ENCODE measurements around the gene ADGRF3.

Gene ADGRF3

DNA sequence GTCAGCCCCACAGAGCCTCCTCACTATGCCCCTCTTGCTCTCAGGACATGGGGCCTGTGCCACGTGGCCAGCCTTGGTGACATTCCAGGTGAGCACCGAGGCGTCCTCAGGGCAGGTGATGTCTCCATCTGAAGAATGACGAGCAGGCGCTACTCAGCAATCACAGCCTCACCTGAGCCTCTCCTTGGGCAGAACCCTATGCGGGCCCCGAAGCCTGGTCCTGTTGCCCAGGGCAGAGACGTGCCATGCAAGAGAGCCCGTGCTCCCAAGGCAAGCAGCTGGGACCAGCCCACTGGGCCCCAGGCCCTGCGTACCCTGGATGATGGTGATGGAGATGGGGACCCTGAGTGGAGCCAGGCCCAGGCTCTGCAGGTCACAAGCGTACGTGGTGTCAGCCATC is 33.1 kb downstream of the ADGRF3 start:
- TF ChIP-seq EZH2 (IDR thresholded peaks at IDR 0.05; ENCODE audit: borderline replicate concordance, low read length) (no peak), CTCF (IDR thresholded peaks at IDR 0.05; ENCODE audit: low read length) (no peak)
- H3K4me3 ChIP-seq (ENCODE audit: low read depth, low read length, poor library complexity, severe bottlenecking) = no peak overlapping the region
- no peaks in the 10 kb centered on the region for H3K9me2 ChIP-seq (ENCODE audit: low read depth, low read length)
- H3K4me2 ChIP-seq (ENCODE audit: low read length) = no peak overlapping the region
- H3K9me3 ChIP-seq (ENCODE audit: low read length) = no peaks in the 10 kb centered on the region
- H4K20me1 ChIP-seq (ENCODE audit: insufficient read depth, low read length) = no peaks in the 10 kb centered on the region
- H3F3A ChIP-seq (ENCODE audit: insufficient read depth, low read length) = no peaks in the 10 kb centered on the region
- no peak overlapping the region for H3K27ac ChIP-seq (ENCODE audit: low read depth, low read length, poor library complexity, severe bottlenecking)
- no peaks in the 10 kb centered on the region for H3K36me3 ChIP-seq (ENCODE audit: insufficient read depth, low read length)
- no peak overlapping the region for H2AFZ ChIP-seq (ENCODE audit: low read length)
- H3K27me3 ChIP-seq (ENCODE audit: insufficient read depth, low read length) = peaks cover 10% of the 10 kb centered on the region; the same call in 1 of the 2 replicates
- no peak overlapping the region for H3K9ac ChIP-seq (ENCODE audit: low read length)
- H3K79me2 ChIP-seq (ENCODE audit: insufficient read depth, low read length) = no peaks in the 10 kb centered on the region
- no peaks in the 10 kb centered on the region for H3K4me1 ChIP-seq (ENCODE audit: insufficient read depth, low read length, severe bottlenecking)

- no peaks in the 10 kb centered on the region for H4K20me1 ChIP-seq (ENCODE audit: insufficient read depth, low read length)
- no peak overlapping the region for H3K4me2 ChIP-seq (ENCODE audit: low read length)
- H3F3A ChIP-seq (ENCODE audit: insufficient read depth, low read length) = no peaks in the 10 kb centered on the region
- H3K4me3 ChIP-seq (ENCODE audit: low read depth, low read length, poor library complexity, severe bottlenecking) = no peak overlapping the region
- no peak overlapping the region for H3K9ac ChIP-seq (ENCODE audit: low read length)
- no peaks in the 10 kb centered on the region for H3K36me3 ChIP-seq (ENCODE audit: insufficient read depth, low read length)
- TF ChIP-seq EZH2 (IDR thresholded peaks at IDR 0.05; ENCODE audit: borderline replicate concordance, low read length) = no peak
- no peak for TF ChIP-seq CTCF (IDR thresholded peaks at IDR 0.05; ENCODE audit: low read length)
- peaks cover 4% of the 10 kb centered on the region; the same call in 1 of the 2 replicates for H3K27me3 ChIP-seq (ENCODE audit: insufficient read depth, low read length)
- no peak overlapping the region for H3K27ac ChIP-seq (ENCODE audit: low read depth, low read length, poor library complexity, severe bottlenecking)
- H3K9me2 ChIP-seq (ENCODE audit: low read depth, low read length) = no peaks in the 10 kb centered on the region
- no peaks in the 10 kb centered on the region for H3K4me1 ChIP-seq (ENCODE audit: insufficient read depth, low read length, severe bottlenecking)
- no peaks in the 10 kb centered on the region for H3K9me3 ChIP-seq (ENCODE audit: low read length)
- H3K79me2 ChIP-seq (ENCODE audit: insufficient read depth, low read length) = no peaks in the 10 kb centered on the region
- no peak overlapping the region for H2AFZ ChIP-seq (ENCODE audit: low read length)
Observed at GRCh38 chr2:26312471-26312870, 34.1 kb downstream of the ADGRF3 start.

DNA sequence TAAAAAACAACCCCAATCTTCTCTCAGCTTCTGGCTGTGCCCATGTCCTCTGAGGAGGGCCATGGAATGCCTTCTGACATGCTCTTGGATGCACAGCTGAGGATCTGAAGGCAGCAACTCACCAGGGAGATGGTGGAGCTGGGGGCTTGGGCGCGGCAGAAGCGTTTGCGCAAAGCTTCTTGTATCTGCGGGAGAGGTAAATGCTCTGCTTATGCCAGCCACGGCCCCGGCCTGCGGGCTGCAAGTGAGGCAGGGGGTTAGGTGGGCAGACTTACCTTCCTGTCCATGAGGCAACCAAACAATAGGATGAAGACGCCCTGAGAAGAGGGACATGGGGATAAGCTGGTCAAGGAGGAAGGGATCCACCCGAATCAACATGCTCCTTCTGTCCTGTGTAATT is 36.7 kb downstream of the ADGRF3 start:
- Histone ChIP-seq H3F3A (ENCODE audit: insufficient read depth, low read length) (no peaks in the 10 kb centered on the region), H3K79me2 (ENCODE audit: insufficient read depth, low read length) (no peaks in the 10 kb centered on the region), H3K9ac (ENCODE audit: low read length) (no peak overlapping the region), H3K27ac (ENCODE audit: low read depth, low read length, poor library complexity, severe bottlenecking) (no peak overlapping the region), H3K36me3 (ENCODE audit: insufficient read depth, low read length) (no peaks in the 10 kb centered on the region), H3K4me1 (ENCODE audit: insufficient read depth, low read length, severe bottlenecking) (no peaks in the 10 kb centered on the region), H4K20me1 (ENCODE audit: insufficient read depth, low read length) (no peaks in the 10 kb centered on the region), H3K27me3 (ENCODE audit: insufficient read depth, low read length) (peaks cover 4% of the 10 kb centered on the region; the same call in 1 of the 2 replicates), H3K9me2 (ENCODE audit: low read depth, low read length) (no peaks in the 10 kb centered on the region), H2AFZ (ENCODE audit: low read length) (no peak overlapping the region), H3K4me2 (ENCODE audit: low read length) (no peak overlapping the region), H3K4me3 (ENCODE audit: low read depth, low read length, poor library complexity, severe bottlenecking) (no peak overlapping the region), H3K9me3 (ENCODE audit: low read length) (no peaks in the 10 kb centered on the region)
- TF ChIP-seq CTCF (IDR thresholded peaks at IDR 0.05; ENCODE audit: low read length) (no peak), EZH2 (IDR thresholded peaks at IDR 0.05; ENCODE audit: borderline replicate concordance, low read length) (no peak)

Data from OCI-LY1 (cell line).